Heart left ventricle (tissue), 16 donors: ENCODE data around the gene RIOK2. TPM values are rescaled to one million over a fixed set of nuclear protein-coding genes. Genes with fewer than 3 reads are reported as not detected.

Source experiments
- ATAC-seq, 4 donors: fragments of 200-7000 bp; cut with Tn5 transposase; one replicate each; pipeline ENCODE4 v1.9.1; 2020 to 2022; ENCODE audit warnings: moderate library complexity in 4 of 4, mild to moderate bottlenecking in 3 of 4, moderate number of reproducible peaks in 1 of 4
- DNase-seq, 5 donors: peaks; one replicate each; pipeline ENCODE4 v3.0.0-alpha.2; 2020
- H3K27ac ChIP-seq, 12 donors: fragments of 200-600 bp; sonication (generic) in 4 of 12; one replicate each; pipeline versions ENCODE4 v1.5.0 to v1.8.0; 2016 to 2022; ENCODE audit warnings: mild to moderate bottlenecking in 2 of 12
- H3K27me3 ChIP-seq, 9 donors: fragments of 200-600 bp; sonication (generic) in 2 of 9; one replicate each; pipeline versions ENCODE4 v1.5.1 to v1.8.0; 2016 to 2022; ENCODE audit warnings: mild to moderate bottlenecking in 3 of 9
- H3K36me3 ChIP-seq, 9 donors: fragments of 200-600 bp; sonication (generic) in 2 of 9; one replicate each; pipeline versions ENCODE4 v1.5.0 to v1.8.0; 2018 to 2022; ENCODE audit warnings: mild to moderate bottlenecking in 2 of 9
- H3K4me1 ChIP-seq, 12 donors: fragments of 200-600 bp; sonication (generic) in 4 of 12; one replicate each; pipeline versions ENCODE4 v1.5.0 to v1.8.0; 2016 to 2022; ENCODE audit warnings: mild to moderate bottlenecking in 3 of 12
- H3K4me3 ChIP-seq, 12 donors: fragments of 200-600 bp; sonication (generic) in 4 of 12; one replicate each; pipeline versions ENCODE4 v1.5.0 to v1.8.0; 2017 to 2022; ENCODE audit warnings: mild to moderate bottlenecking in 9 of 12, moderate library complexity in 4 of 12
- H3K9me3 ChIP-seq, 12 donors: fragments of 200-600 bp; sonication (generic) in 4 of 12; one replicate each; pipeline versions ENCODE4 v1.5.0 to v1.8.0; 2016 to 2022; ENCODE audit warnings: mild to moderate bottlenecking in 1 of 12
- CTCF ChIP-seq, 12 donors: fragments of 200-600 bp; sonication (generic) in 4 of 12; IDR thresholded peaks; one replicate each; pipeline versions ENCODE4 v1.5.0 to v1.8.0; 2018 to 2022; ENCODE audit warnings: antibody characterized with exemption in 12 of 12, mild to moderate bottlenecking in 5 of 12
- POLR2A ChIP-seq, 2 donors: fragments of 450-650 bp; IDR thresholded peaks; one replicate each; pipeline ENCODE4 v1.6.1; 2017; ENCODE audit warnings: antibody characterized with exemption in 2 of 2, mild to moderate bottlenecking in 2 of 2, moderate library complexity in 2 of 2
- WGBS, 4 donors: extraction: QIAGEN DNeasy Blood & Tissue Kit in 2 of 4; methylation state at CpG; one replicate each; pipeline versions ENCODE4 v1.1.5 to v1.1.7; 2013 to 2018; 5-methylcytosine and 5-hydroxymethylcytosine counted together
- intact Hi-C, 10 donors: fragments of 100-400 bp; cut with DNase I; formaldehyde crosslinking; loops; one replicate each; pipeline versions ENCODE4 v1.11.1 to v1.14.2; 2022
- polyA plus RNA-seq, 2 donors: library from polyadenylated mRNA; stranded (reverse); fragments of 200-250 nt; gene quantifications; one replicate each; pipeline ENCODE4 v1.2.3, GENCODE V29; 2013
- total RNA-seq, 9 donors: library from RNA; depleted of rRNA in 2 of 9; stranded (reverse); fragments of >200 nt in 2 of 9; fragmentation: NEBNext Ultra II Directional in 3 of 9; extraction: Animal tissue kit (Norgen Biotek cat#: 25700) in 3 of 9; gene quantifications; one replicate each; pipeline versions ENCODE4 v1.1.0 to v1.2.4, GENCODE V29; 2016 to 2023
- donor health status: ischemic (EF 13 %, LVEDD 7.1; RV severe dilation, severe dysfunction).
- donor health status: healthy with polysubstance abuse.
- donor health status: DM: no; HTN: yes; CAD: no.
- donor health status: DM: no; HTN: no; CAD: no.
- donor health status: ischemic (EF 25% LVEDD 6.9; RV normal size, moderate dysfunction).
- donor health status: ischemic (EF 25% LVEDD 5.7; RV mildly dilated, moderate dysfunction).
- donor health status: healthy.
- donor health status: DM: yes; HTN: yes; CAD: no.
- donor health status: ischemic (EF 35%, LVEDD 5.7; RV mildly dilated, moderate dysfunction).
- donor health status: nonischemic (EF 11% LVEDD 7.7; RV severe dilation, severe dysfunction).
- donor health status: DM: yes; HTN: yes; CAD: no.
- donor health status: PGD.
- donor health status: ischemic (EF 29% LVEDD 5.4; RV normal size, mild dysfunction).
- donor health status: nonischemic (EF 23%, LVEDD 6.1; RV moderate dilation, normal function).

RIOK2 gene
- total and polyA plus RNA-seq, 11 donors: 8.2 to 23.6 (median 16.9) TPM

DNA sequence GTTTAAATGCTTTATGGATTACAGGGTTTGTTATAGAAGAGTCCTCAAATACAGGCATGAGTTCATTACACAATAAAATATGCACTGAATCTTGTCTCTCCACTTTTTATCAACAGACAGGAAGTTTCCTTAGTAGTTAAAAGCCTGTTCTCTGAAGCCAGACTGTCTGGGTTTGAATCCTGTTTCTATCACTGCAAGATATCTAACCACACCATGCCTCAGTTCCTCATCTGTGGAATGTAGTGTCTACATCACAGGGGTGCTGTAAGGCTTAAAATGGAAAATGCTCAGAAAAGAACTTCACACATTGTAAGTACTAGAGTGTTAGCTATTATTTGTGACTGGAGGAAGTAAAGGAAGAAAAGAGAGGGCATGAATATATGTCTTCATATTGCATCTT, 49.9 kb downstream of the RIOK2 start:
- no peak for DNase-seq
- intact Hi-C loops: no loop called here
- H3K4me1 ChIP-seq: peaks cover 0 to 4% (median 0%) of the 10 kb centered on the region in 12 donors
- TF ChIP-seq POLR2A (IDR thresholded peaks at IDR 0.05) (no peak), CTCF (IDR thresholded peaks at IDR 0.05) (no peak)
- no peaks in the 10 kb centered on the region for H3K9me3 ChIP-seq
- no peaks in the 10 kb centered on the region for H3K36me3 ChIP-seq
- no peak overlapping the region for H3K4me3 ChIP-seq
- no peaks in the 10 kb centered on the region for H3K27me3 ChIP-seq
- H3K27ac ChIP-seq: no peak overlapping the region
- ATAC-seq: no peak

DNA sequence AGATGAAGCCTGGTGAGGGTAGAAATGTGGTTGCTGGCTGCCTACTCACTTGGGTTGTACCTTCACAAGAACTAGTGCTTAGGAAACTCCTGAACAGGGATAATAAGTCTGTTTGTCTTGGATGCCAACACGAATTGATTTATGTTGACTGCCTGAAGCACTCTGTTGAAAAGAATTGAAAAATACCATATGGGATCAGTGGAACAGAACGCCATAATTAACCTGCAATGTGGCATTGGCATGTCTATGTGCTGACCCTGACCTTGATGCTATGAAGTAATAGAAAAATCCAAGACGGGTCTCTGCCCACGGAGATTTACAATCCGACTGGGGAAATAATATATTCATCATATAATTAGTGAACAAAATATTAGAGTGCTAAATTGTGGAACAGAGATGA, 51.1 kb downstream of the RIOK2 start:
- peaks cover 0 to 6% (median 1%) of the 10 kb centered on the region in 12 donors for H3K4me1 ChIP-seq
- H3K4me3 ChIP-seq: no peak overlapping the region
- WGBS, 4 donors: 75 to 85% (median 82%) methylated on average over 5 of the region's 5 CpGs
- H3K27me3 ChIP-seq: no peaks in the 10 kb centered on the region
- H3K36me3 ChIP-seq: no peaks in the 10 kb centered on the region
- no peak overlapping the region for H3K27ac ChIP-seq
- no peaks in the 10 kb centered on the region for H3K9me3 ChIP-seq
- DNase-seq: no peak
- ATAC-seq: no peak
- no peak for TF ChIP-seq POLR2A (IDR thresholded peaks at IDR 0.05)
- no peak for TF ChIP-seq CTCF (IDR thresholded peaks at IDR 0.05)
- intact Hi-C loops: no loop called here

DNA sequence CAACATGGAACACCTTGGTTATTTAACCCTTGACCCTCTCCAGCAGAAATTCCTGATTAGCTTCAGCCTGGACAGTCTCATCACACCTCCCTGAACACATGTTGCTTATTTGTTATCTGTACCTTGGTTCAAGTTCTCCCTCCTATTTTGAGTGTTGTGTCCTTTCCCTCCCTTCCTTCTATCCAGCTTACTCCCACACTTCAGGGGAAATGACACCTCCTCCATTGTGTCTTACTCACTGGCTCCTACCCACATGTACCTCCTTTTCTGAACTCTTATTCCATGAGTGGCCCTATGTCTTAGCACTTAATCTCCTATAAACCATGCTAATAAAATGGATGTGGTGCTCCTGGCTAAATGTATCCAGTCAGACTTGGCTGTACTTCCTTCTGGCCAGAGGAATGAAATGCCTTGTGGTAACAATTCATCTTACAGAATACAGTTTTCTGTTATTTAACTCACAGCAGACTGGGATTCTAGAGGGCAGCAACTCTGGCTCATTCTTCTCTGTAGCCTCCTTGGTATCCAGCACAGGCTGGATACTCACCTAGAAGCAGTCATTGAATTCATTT, 51.8 kb downstream of the RIOK2 start:
- no peak for DNase-seq
- ATAC-seq: peak in 1 of 4 donors; percentile 34

GRCh38 chr5:97127727-97128126, 55.3 kb downstream of the RIOK2 start:
- intact Hi-C loops: loop anchor here in 1 of 10 donors (5.0 kb wide), 1 partner anchor 50 kb away; no protein-coding TSS in a partner anchor
- H3K27ac ChIP-seq: peak overlapping the region in 8 of 12 donors; percentile 8 to 66 (median 34)
- no peaks in the 10 kb centered on the region for H3K27me3 ChIP-seq
- no peaks in the 10 kb centered on the region for H3K9me3 ChIP-seq
- 74 to 89% (median 84%) methylated on average over 1 of the region's 1 CpG for WGBS, 4 donors
- TF ChIP-seq CTCF (IDR thresholded peaks at IDR 0.05) (no peak), POLR2A (IDR thresholded peaks at IDR 0.05) (no peak)
- ATAC-seq (peak in 3 of 4 donors; percentile 51 to 75 (median 58)), DNase-seq (no peak)
- no peaks in the 10 kb centered on the region for H3K36me3 ChIP-seq
- no peak overlapping the region for H3K4me3 ChIP-seq
- peaks cover 0 to 13% (median 1%) of the 10 kb centered on the region in 12 donors for H3K4me1 ChIP-seq

More for the DNA sequence above, 51.8 kb downstream of the RIOK2 start:
- intact Hi-C loops: no loop called here
- TF ChIP-seq CTCF (IDR thresholded peaks at IDR 0.05) (no peak), POLR2A (IDR thresholded peaks at IDR 0.05) (no peak)
- Histone ChIP-seq H3K27me3 (no peaks in the 10 kb centered on the region), H3K27ac (no peak overlapping the region), H3K36me3 (no peaks in the 10 kb centered on the region), H3K4me3 (no peak overlapping the region), H3K9me3 (no peaks in the 10 kb centered on the region), H3K4me1 (peaks cover 0 to 6% (median 1%) of the 10 kb centered on the region in 12 donors)
